OCI-LY1 (cell line): Measurements from ENCODE around the gene RABL2B.

ENCODE experiments used
- H2AFZ ChIP-seq: fragments of 200-600 bp; sonication (generic), shearing (Covaris generic); 2 replicates; pipeline ENCODE4 v1.6.0; 2014; ENCODE audit warnings: antibody characterized with exemption, mild to moderate bottlenecking, low read length
- H3F3A ChIP-seq: fragments of 200-600 bp; sonication (generic), shearing (Covaris generic); 2 replicates; pipeline ENCODE4 v1.6.0; 2014; ENCODE audit warnings: mild to moderate bottlenecking, antibody characterized with exemption, low read length, moderate library complexity; ENCODE audit not compliant: insufficient read depth
- H3K27ac ChIP-seq: fragments of 200-600 bp; sonication (generic); 2 replicates; pipeline ENCODE4 v1.5.1; 2014; ENCODE audit warnings: low read length, mixed run types, mild to moderate bottlenecking, low read depth; ENCODE audit not compliant: poor library complexity, severe bottlenecking
- H3K27me3 ChIP-seq: fragments of 200-600 bp; sonication (generic); 2 replicates; pipeline ENCODE4 v1.6.0; 2014; ENCODE audit warnings: antibody characterized with exemption, mild to moderate bottlenecking, low read length, moderate library complexity; ENCODE audit not compliant: insufficient read depth
- H3K36me3 ChIP-seq: fragments of 200-600 bp; sonication (generic); 2 replicates; pipeline ENCODE4 v1.6.1; 2014; ENCODE audit warnings: mild to moderate bottlenecking, antibody characterized with exemption, low read length, moderate library complexity, mixed read lengths; ENCODE audit not compliant: insufficient read depth
- H3K4me1 ChIP-seq: fragments of 200-600 bp; sonication (generic); 2 replicates; pipeline ENCODE4 v1.5.1; 2014; ENCODE audit warnings: mild to moderate bottlenecking, low read length, moderate library complexity; ENCODE audit not compliant: insufficient read depth, severe bottlenecking
- H3K4me2 ChIP-seq: fragments of 200-600 bp; sonication (generic), shearing (Covaris generic); 2 replicates; pipeline ENCODE4 v1.6.1; 2014; ENCODE audit warnings: low read length
- H3K4me3 ChIP-seq: fragments of 200-600 bp; sonication (generic); 2 replicates; pipeline ENCODE4 v1.5.1; 2014; ENCODE audit warnings: low read length, low read depth, mild to moderate bottlenecking, mixed read lengths; ENCODE audit not compliant: poor library complexity, severe bottlenecking
- H3K79me2 ChIP-seq: fragments of 200-600 bp; shearing (Covaris generic); 2 replicates; pipeline ENCODE4 v1.6.1; 2016; ENCODE audit warnings: mixed run types, low read length, mixed read lengths; ENCODE audit not compliant: insufficient read depth
- H3K9ac ChIP-seq: fragments of 200-600 bp; sonication (generic), shearing (Covaris generic); 2 replicates; pipeline ENCODE4 v1.6.1; 2014; ENCODE audit warnings: mild to moderate bottlenecking, low read length, mixed read lengths
- H3K9me2 ChIP-seq: fragments of 200-600 bp; sonication (generic), shearing (Covaris generic); 2 replicates; pipeline ENCODE4 v1.6.1; 2014; ENCODE audit warnings: low read depth, mild to moderate bottlenecking, low read length, mixed read lengths
- H3K9me3 ChIP-seq: fragments of 200-600 bp; shearing (Covaris generic); 2 replicates; pipeline ENCODE4 v1.6.1; 2014; ENCODE audit warnings: low read length, mixed read lengths
- H4K20me1 ChIP-seq: fragments of 200-600 bp; sonication (generic), shearing (Covaris generic); 2 replicates; pipeline ENCODE4 v1.6.0; 2016; ENCODE audit warnings: mild to moderate bottlenecking, low read length; ENCODE audit not compliant: insufficient read depth
- EZH2 ChIP-seq: fragments of 200-600 bp; sonication (generic), shearing (Covaris generic); IDR thresholded peaks from 2 replicates; pipeline ENCODE4 v1.8.0; 2017; ENCODE audit warnings: borderline replicate concordance, mixed run types, mild to moderate bottlenecking, antibody characterized with exemption, low read length, moderate library complexity, mixed read lengths
- TF ChIP-seq, protein P1 (sequence below): fragments of 200-600 bp; sonication (generic), shearing (Covaris generic); IDR thresholded peaks from 2 replicates; pipeline ENCODE4 v1.5.1; 2017; ENCODE audit warnings: mild to moderate bottlenecking, antibody characterized with exemption, low read length, moderate library complexity, mixed read lengths

RABL2B gene

DNA sequence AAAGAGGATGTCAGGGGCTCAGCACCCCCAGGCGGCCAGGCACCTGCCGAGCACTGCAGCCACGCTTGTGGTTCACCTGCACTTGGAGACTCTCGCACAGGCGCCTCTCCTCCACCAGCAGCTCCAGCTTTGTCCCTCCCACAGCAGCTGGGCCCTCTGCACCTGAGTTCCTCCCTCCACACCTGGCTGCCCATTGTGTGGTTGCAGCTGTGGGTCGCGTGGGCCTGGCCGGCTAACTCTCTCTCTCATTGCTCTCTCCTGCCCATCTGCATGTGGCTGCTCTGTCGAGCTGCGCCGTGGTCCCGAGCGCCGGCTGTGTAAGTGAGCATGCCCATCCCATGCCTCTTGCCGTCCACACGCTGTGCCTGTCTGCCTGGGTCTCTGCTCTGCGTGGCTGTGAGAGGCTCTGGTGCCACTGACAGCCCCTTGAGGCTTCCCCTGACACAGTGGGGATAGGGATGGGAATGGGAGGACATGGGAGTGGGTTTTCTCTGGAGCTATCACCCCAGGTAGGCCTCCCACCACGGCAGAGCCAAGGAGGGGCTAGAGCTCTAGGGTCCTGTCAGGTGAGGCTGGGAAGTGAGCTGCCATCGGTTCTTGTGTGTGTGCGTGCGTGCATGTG lies 53.9 kb downstream of the RABL2B start:
- H3K4me1 ChIP-seq: peaks cover 10% of the 10 kb centered on the region
- no peaks in the 10 kb centered on the region for H3K36me3 ChIP-seq
- no peak overlapping the region for H2AFZ ChIP-seq
- H3K27ac ChIP-seq: no peak overlapping the region
- no peaks in the 10 kb centered on the region for H3K9me3 ChIP-seq
- no peaks in the 10 kb centered on the region for H3K79me2 ChIP-seq
- H3F3A ChIP-seq: no peaks in the 10 kb centered on the region
- no peak for TF ChIP-seq EZH2
- TF ChIP-seq, protein P1, sequence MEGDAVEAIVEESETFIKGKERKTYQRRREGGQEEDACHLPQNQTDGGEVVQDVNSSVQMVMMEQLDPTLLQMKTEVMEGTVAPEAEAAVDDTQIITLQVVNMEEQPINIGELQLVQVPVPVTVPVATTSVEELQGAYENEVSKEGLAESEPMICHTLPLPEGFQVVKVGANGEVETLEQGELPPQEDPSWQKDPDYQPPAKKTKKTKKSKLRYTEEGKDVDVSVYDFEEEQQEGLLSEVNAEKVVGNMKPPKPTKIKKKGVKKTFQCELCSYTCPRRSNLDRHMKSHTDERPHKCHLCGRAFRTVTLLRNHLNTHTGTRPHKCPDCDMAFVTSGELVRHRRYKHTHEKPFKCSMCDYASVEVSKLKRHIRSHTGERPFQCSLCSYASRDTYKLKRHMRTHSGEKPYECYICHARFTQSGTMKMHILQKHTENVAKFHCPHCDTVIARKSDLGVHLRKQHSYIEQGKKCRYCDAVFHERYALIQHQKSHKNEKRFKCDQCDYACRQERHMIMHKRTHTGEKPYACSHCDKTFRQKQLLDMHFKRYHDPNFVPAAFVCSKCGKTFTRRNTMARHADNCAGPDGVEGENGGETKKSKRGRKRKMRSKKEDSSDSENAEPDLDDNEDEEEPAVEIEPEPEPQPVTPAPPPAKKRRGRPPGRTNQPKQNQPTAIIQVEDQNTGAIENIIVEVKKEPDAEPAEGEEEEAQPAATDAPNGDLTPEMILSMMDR: no peak
- H3K9me2 ChIP-seq: no peaks in the 10 kb centered on the region
- no peaks in the 10 kb centered on the region; the same call in 1 of the 2 replicates for H3K27me3 ChIP-seq
- no peak overlapping the region for H3K4me2 ChIP-seq
- H4K20me1 ChIP-seq: no peaks in the 10 kb centered on the region
- no peak overlapping the region for H3K9ac ChIP-seq
- no peak overlapping the region for H3K4me3 ChIP-seq

GRCh38 chr22:50728523-50728931 lies 54.9 kb downstream of the RABL2B start:
- no peak overlapping the region for H3K9ac ChIP-seq
- TF ChIP-seq, protein P1: no peak
- TF ChIP-seq EZH2: no peak
- H3K27me3 ChIP-seq: no peaks in the 10 kb centered on the region; the same call in 1 of the 2 replicates
- no peaks in the 10 kb centered on the region for H4K20me1 ChIP-seq
- H3K27ac ChIP-seq: no peak overlapping the region
- no peaks in the 10 kb centered on the region for H3K9me2 ChIP-seq
- H3K4me3 ChIP-seq: no peak overlapping the region
- H2AFZ ChIP-seq: no peak overlapping the region
- no peaks in the 10 kb centered on the region for H3K79me2 ChIP-seq
- no peaks in the 10 kb centered on the region for H3F3A ChIP-seq
- H3K4me1 ChIP-seq: peaks cover 10% of the 10 kb centered on the region
- no peak overlapping the region for H3K4me2 ChIP-seq
- no peaks in the 10 kb centered on the region for H3K9me3 ChIP-seq
- H3K36me3 ChIP-seq: no peaks in the 10 kb centered on the region

DNA sequence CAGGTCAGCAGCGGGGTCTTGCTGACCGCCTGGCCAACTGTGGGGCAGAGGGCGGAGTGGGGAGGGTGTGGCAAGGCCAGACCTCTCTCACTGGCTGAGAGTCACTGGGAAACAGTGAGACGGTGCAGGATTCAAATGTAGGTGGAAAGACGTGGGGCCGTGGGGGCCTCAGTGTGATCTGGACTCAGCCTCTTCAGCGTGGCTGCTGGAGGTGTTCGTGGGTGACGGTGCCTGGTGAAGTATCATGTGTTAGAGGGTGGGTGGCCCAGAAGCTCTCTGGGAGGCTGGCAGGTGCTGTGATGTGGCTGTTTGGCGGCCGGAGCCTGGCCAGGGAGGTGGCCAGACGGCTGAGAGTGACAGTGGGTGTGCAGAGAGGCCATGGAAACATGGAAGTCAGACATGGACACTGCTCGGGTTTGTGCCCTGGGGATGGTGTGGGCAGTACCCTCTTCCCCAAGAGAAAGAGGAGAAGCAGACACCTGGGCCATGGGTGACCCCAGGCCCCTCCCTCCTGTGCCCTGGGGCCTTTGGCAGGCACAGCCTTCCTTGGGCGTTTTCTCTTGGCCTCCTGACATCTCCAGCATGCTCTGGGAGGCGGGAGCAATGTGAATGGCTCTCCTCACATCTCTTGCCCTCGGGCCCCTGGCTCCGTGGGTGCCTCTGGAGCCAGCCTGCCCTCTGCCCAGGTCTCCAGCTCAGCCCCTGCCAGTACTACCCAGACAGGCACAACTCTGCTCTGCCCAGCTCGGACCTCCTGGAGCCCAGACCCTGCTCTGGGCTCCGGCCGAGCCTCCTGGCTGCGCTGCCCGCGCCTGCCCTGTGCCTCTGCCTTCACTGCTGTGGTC lies 55.5 kb downstream of the RABL2B start:
- peaks cover 10% of the 10 kb centered on the region for H3K4me1 ChIP-seq
- H4K20me1 ChIP-seq: no peaks in the 10 kb centered on the region
- no peak overlapping the region for H3K27ac ChIP-seq
- TF ChIP-seq EZH2: no peak
- TF ChIP-seq, protein P1: no peak
- H3K4me3 ChIP-seq: no peak overlapping the region
- no peak overlapping the region for H3K4me2 ChIP-seq
- H3K9me2 ChIP-seq: no peaks in the 10 kb centered on the region
- H3K36me3 ChIP-seq: no peaks in the 10 kb centered on the region
- H3K9ac ChIP-seq: no peak overlapping the region
- H3K79me2 ChIP-seq: no peaks in the 10 kb centered on the region
- no peaks in the 10 kb centered on the region for H3F3A ChIP-seq
- H2AFZ ChIP-seq: no peak overlapping the region
- H3K9me3 ChIP-seq: no peaks in the 10 kb centered on the region
- 0 out of 2 replicates have a peak, but pooled peaks cover 5% of the 10 kb centered on the region for H3K27me3 ChIP-seq
